ENCODE results near the gene LRBA.

DNA sequence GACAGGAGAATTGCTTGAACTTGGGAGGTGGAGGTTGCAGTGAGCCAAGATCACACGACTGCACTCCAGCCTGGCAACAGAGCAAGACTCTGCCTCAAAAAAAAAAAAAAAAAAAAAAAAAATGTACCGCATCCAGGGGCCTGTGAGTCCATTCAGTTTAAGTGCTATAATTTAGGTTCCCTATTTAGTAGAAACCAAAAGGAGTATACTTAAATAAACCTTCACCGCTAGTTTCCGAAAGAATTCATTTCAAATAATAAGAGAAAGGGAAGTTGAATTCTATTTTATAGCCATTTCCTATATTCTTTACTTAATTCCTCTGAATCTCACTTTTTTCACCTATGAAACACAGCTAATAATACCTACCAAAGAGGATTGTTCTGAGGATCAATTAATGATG lies 20.8 kb upstream of the LRBA start:
- TF ChIP-seq, protein P1, sequence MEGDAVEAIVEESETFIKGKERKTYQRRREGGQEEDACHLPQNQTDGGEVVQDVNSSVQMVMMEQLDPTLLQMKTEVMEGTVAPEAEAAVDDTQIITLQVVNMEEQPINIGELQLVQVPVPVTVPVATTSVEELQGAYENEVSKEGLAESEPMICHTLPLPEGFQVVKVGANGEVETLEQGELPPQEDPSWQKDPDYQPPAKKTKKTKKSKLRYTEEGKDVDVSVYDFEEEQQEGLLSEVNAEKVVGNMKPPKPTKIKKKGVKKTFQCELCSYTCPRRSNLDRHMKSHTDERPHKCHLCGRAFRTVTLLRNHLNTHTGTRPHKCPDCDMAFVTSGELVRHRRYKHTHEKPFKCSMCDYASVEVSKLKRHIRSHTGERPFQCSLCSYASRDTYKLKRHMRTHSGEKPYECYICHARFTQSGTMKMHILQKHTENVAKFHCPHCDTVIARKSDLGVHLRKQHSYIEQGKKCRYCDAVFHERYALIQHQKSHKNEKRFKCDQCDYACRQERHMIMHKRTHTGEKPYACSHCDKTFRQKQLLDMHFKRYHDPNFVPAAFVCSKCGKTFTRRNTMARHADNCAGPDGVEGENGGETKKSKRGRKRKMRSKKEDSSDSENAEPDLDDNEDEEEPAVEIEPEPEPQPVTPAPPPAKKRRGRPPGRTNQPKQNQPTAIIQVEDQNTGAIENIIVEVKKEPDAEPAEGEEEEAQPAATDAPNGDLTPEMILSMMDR (IDR thresholded peaks at IDR 0.05; ENCODE audit: extremely low read depth in 1 of 2, insufficient read depth in 1 of 2, low read depth in 1 of 2, low read length in 2 of 2), result no peak
- TF ChIP-seq POLR2AphosphoS5 (IDR thresholded peaks at IDR 0.05; ENCODE audit: insufficient read depth, low read depth, low read length) (no peak), FOS (IDR thresholded peaks at IDR 0.05; ENCODE audit: borderline replicate concordance, insufficient read depth, low read length) (no peak), POLR2A (IDR thresholded peaks at IDR 0.05; ENCODE audit: low read depth, low read length) (no peak), EZH2 (IDR thresholded peaks at IDR 0.05; ENCODE audit: borderline replicate concordance, low read depth, low read length, severe bottlenecking) (no peak), MYC (IDR thresholded peaks at IDR 0.05; ENCODE audit: low read depth, low read length) (no peak), JUN (IDR thresholded peaks at IDR 0.05; ENCODE audit: borderline replicate concordance, insufficient read depth, insufficient read length, low read depth) (no peak), GATA2 (IDR thresholded peaks at IDR 0.05; ENCODE audit: insufficient read depth, insufficient read length, low read depth, low read length) (no peak)
- TF ChIP-seq, protein P2, sequence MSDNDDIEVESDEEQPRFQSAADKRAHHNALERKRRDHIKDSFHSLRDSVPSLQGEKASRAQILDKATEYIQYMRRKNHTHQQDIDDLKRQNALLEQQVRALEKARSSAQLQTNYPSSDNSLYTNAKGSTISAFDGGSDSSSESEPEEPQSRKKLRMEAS (IDR thresholded peaks at IDR 0.05; ENCODE audit: insufficient read depth, insufficient read length), result no peak
